ENCODE measurements around the gene AOPEP. TPM values are rescaled to one million over a fixed set of nuclear protein-coding genes. Genes with fewer than 3 reads are reported as not detected.

AOPEP gene
- total and polyA plus RNA-seq, 2 of the 13 experiments (the other 11 are each of a cell fraction or from before 2014, with no cell fraction given), result 22.2 to 41.6 TPM

DNA sequence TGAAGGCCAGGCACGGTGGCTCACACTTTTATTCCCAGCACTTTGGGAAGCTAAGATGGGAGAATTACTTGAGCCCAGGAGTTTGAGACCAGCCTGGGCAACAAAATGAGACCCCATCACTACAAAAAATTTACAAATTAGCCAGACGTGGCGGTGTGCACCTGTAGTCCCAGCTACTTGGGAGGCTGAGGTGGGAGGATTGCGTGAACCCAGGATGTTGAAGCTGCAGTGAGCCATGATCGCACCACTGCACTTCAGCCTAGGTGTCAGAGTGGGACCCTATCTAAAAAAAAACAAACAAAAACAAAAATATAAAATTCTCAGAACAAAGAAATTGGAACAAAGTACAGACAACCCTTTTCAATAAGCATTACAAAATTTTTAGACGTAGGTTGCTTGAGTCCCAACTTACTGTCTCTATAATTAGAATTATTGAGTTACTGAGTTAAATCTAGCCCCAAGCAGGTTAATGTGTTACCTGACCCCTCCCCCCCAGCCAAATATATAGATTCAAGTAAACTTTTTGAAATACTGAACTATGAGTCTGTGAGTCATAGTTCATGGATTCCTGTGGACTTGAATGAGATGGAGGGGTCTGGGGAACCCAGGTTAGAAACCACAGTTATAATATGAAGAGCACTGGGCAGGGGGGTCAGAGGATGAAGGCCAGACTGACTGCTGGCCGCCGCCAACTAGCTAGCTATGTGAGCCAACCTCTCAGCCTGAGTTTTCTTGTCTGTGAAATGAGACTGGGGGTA lies 173.1 kb downstream of the AOPEP start (continued):
- TF ChIP-seq ZNF329 (CRISPR knock-in tag; IDR thresholded peaks at IDR 0.05; ENCODE audit: low read depth) (no peak), SP5 (CRISPR knock-in tag; IDR thresholded peaks at IDR 0.05; ENCODE audit: borderline replicate concordance, low read depth) (no peak), ZNF296 (CRISPR knock-in tag; conservative IDR thresholded peaks at IDR 0.05) (no peak), FUBP1 (CRISPR knock-in tag; IDR thresholded peaks at IDR 0.05; ENCODE audit: borderline replicate concordance) (no peak), NKX3-1 (CRISPR knock-in tag; IDR thresholded peaks at IDR 0.05) (no peak), KLF6 (CRISPR knock-in tag; IDR thresholded peaks at IDR 0.05) (no peak), EEA1 (CRISPR knock-in tag; IDR thresholded peaks at IDR 0.05; ENCODE audit: borderline replicate concordance) (no peak), ZNF567 (CRISPR knock-in tag; IDR thresholded peaks at IDR 0.05; ENCODE audit: borderline replicate concordance) (no peak), ZSCAN29 (CRISPR knock-in tag; conservative IDR thresholded peaks at IDR 0.05) (no peak), ZNF383 (CRISPR knock-in tag; IDR thresholded peaks at IDR 0.05; ENCODE audit: borderline replicate concordance) (no peak), ZMYM4 (CRISPR knock-in tag; IDR thresholded peaks at IDR 0.05) (peak; percentile 45; the same call in 1 of the 2 replicates), ZNF282 (IDR thresholded peaks at IDR 0.05; ENCODE audit: partially characterized antibody) (no peak), PAF1 (CRISPR knock-in tag; IDR thresholded peaks at IDR 0.05) (no peak), ZNF761 (CRISPR knock-in tag; conservative IDR thresholded peaks at IDR 0.05) (no peak), HMG20A (CRISPR knock-in tag; IDR thresholded peaks at IDR 0.05; ENCODE audit: borderline replicate concordance) (0 out of 2 replicates have a peak, but pooled peaks have one; percentile 56), ZNF121 (CRISPR knock-in tag; IDR thresholded peaks at IDR 0.05) (no peak), ZNF501 (CRISPR knock-in tag; IDR thresholded peaks at IDR 0.05) (no peak)
- TF ChIP-seq, protein P1, sequence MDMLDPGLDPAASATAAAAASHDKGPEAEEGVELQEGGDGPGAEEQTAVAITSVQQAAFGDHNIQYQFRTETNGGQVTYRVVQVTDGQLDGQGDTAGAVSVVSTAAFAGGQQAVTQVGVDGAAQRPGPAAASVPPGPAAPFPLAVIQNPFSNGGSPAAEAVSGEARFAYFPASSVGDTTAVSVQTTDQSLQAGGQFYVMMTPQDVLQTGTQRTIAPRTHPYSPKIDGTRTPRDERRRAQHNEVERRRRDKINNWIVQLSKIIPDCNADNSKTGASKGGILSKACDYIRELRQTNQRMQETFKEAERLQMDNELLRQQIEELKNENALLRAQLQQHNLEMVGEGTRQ (IDR thresholded peaks at IDR 0.05; ENCODE audit: low read depth, low read length), result no peak
- TF ChIP-seq, protein P1 (CRISPR knock-in tag; IDR thresholded peaks at IDR 0.05; ENCODE audit: borderline replicate concordance), result no peak
- TF ChIP-seq, protein P2, sequence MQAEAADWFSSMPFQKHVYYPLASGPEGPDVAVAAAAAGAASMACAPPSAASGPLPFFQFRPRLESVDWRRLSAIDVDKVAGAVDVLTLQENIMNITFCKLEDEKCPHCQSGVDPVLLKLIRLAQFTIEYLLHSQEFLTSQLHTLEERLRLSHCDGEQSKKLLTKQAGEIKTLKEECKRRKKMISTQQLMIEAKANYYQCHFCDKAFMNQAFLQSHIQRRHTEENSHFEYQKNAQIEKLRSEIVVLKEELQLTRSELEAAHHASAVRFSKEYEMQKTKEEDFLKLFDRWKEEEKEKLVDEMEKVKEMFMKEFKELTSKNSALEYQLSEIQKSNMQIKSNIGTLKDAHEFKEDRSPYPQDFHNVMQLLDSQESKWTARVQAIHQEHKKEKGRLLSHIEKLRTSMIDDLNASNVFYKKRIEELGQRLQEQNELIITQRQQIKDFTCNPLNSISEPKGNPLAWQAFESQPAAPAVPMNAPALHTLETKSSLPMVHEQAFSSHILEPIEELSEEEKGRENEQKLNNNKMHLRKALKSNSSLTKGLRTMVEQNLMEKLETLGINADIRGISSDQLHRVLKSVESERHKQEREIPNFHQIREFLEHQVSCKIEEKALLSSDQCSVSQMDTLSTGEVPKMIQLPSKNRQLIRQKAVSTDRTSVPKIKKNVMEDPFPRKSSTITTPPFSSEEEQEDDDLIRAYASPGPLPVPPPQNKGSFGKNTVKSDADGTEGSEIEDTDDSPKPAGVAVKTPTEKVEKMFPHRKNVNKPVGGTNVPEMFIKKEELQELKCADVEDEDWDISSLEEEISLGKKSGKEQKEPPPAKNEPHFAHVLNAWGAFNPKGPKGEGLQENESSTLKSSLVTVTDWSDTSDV (CRISPR knock-in tag; IDR thresholded peaks at IDR 0.05), result no peak
- TF ChIP-seq, protein P3, sequence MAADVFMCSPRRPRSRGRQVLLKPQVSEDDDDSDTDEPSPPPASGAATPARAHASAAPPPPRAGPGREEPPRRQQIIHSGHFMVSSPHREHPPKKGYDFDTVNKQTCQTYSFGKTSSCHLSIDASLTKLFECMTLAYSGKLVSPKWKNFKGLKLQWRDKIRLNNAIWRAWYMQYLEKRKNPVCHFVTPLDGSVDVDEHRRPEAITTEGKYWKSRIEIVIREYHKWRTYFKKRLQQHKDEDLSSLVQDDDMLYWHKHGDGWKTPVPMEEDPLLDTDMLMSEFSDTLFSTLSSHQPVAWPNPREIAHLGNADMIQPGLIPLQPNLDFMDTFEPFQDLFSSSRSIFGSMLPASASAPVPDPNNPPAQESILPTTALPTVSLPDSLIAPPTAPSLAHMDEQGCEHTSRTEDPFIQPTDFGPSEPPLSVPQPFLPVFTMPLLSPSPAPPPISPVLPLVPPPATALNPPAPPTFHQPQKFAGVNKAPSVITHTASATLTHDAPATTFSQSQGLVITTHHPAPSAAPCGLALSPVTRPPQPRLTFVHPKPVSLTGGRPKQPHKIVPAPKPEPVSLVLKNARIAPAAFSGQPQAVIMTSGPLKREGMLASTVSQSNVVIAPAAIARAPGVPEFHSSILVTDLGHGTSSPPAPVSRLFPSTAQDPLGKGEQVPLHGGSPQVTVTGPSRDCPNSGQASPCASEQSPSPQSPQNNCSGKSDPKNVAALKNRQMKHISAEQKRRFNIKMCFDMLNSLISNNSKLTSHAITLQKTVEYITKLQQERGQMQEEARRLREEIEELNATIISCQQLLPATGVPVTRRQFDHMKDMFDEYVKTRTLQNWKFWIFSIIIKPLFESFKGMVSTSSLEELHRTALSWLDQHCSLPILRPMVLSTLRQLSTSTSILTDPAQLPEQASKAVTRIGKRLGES (CRISPR knock-in tag; IDR thresholded peaks at IDR 0.05; ENCODE audit: borderline replicate concordance), result no peak
